Measurements from ENCODE around the gene GNG12. TPM values are rescaled to one million over a fixed set of nuclear protein-coding genes. Genes with fewer than 3 reads are reported as not detected.
"Not testable (repeated sequence)": the region's sequence is repeated elsewhere in the genome, so short reads cannot be mapped to it uniquely, and the experiment has no call there.

Gene GNG12
- total RNA-seq, 1 donor from 2014 or later: 40.5 TPM

GRCh38 chr1:67666636-67667035 lies 166.6 kb downstream of the GNG12 start:
- H3K36me3 Mint-ChIP-seq: no peaks in the 10 kb centered on the region
- peaks cover 2% of the 10 kb centered on the region for H3K4me1 Mint-ChIP-seq
- H3K4me3 Mint-ChIP-seq: no peak overlapping the region
- TF ChIP-seq, protein P1, sequence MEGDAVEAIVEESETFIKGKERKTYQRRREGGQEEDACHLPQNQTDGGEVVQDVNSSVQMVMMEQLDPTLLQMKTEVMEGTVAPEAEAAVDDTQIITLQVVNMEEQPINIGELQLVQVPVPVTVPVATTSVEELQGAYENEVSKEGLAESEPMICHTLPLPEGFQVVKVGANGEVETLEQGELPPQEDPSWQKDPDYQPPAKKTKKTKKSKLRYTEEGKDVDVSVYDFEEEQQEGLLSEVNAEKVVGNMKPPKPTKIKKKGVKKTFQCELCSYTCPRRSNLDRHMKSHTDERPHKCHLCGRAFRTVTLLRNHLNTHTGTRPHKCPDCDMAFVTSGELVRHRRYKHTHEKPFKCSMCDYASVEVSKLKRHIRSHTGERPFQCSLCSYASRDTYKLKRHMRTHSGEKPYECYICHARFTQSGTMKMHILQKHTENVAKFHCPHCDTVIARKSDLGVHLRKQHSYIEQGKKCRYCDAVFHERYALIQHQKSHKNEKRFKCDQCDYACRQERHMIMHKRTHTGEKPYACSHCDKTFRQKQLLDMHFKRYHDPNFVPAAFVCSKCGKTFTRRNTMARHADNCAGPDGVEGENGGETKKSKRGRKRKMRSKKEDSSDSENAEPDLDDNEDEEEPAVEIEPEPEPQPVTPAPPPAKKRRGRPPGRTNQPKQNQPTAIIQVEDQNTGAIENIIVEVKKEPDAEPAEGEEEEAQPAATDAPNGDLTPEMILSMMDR (IDR thresholded peaks at IDR 0.05; ENCODE audit: unreplicated experiment): no peak
- H3K9me3 Mint-ChIP-seq: no peaks in the 10 kb centered on the region
- no peak for DNase-seq (ENCODE audit: low spot score in 2 of 2, unreplicated experiment in 2 of 2)
- H3K27me3 Mint-ChIP-seq (ENCODE audit: low read depth): no peaks in the 10 kb centered on the region
- no peak overlapping the region for H3K27ac Mint-ChIP-seq

GRCh38 chr1:67665307-67665706 lies 168.0 kb downstream of the GNG12 start:
- DNase-seq (ENCODE audit: low spot score in 2 of 2, unreplicated experiment in 2 of 2); H3K9me3 Mint-ChIP-seq; H3K27ac Mint-ChIP-seq; H3K36me3 Mint-ChIP-seq; H3K4me1 Mint-ChIP-seq; H3K4me3 Mint-ChIP-seq; H3K27me3 Mint-ChIP-seq (ENCODE audit: low read depth): not testable (repeated sequence)

GRCh38 chr1:67664048-67664447 lies 169.2 kb downstream of the GNG12 start:
- Mint-ChIP-seq H3K36me3 (no peaks in the 10 kb centered on the region), H3K27me3 (ENCODE audit: low read depth) (peaks cover 1% of the 10 kb centered on the region), H3K27ac (no peak overlapping the region), H3K4me3 (no peak overlapping the region), H3K9me3 (no peaks in the 10 kb centered on the region), H3K4me1 (peaks cover 2% of the 10 kb centered on the region)
- TF ChIP-seq, protein P1 (IDR thresholded peaks at IDR 0.05; ENCODE audit: unreplicated experiment): no peak
- no peak for DNase-seq (ENCODE audit: low spot score in 2 of 2, unreplicated experiment in 2 of 2)

GRCh38 chr1:67662884-67663283 lies 170.4 kb downstream of the GNG12 start:
- TF ChIP-seq, protein P1 (IDR thresholded peaks at IDR 0.05; ENCODE audit: unreplicated experiment): no peak
- no peak for DNase-seq (ENCODE audit: low spot score in 2 of 2, unreplicated experiment in 2 of 2)
- no peak overlapping the region for H3K27ac Mint-ChIP-seq
- no peaks in the 10 kb centered on the region for H3K9me3 Mint-ChIP-seq
- H3K36me3 Mint-ChIP-seq: no peaks in the 10 kb centered on the region
- peaks cover 2% of the 10 kb centered on the region for H3K4me1 Mint-ChIP-seq
- H3K27me3 Mint-ChIP-seq (ENCODE audit: low read depth): peaks cover 1% of the 10 kb centered on the region
- no peak overlapping the region for H3K4me3 Mint-ChIP-seq

- DNase-seq (ENCODE audit: low spot score in 2 of 2, unreplicated experiment in 2 of 2): no peak
- H3K27ac Mint-ChIP-seq: no peak overlapping the region
- no peaks in the 10 kb centered on the region for H3K36me3 Mint-ChIP-seq
- H3K4me1 Mint-ChIP-seq: peaks cover 2% of the 10 kb centered on the region
- peaks cover 1% of the 10 kb centered on the region for H3K27me3 Mint-ChIP-seq (ENCODE audit: low read depth)
- no peak overlapping the region for H3K4me3 Mint-ChIP-seq
- no peaks in the 10 kb centered on the region for H3K9me3 Mint-ChIP-seq
- TF ChIP-seq, protein P1 (IDR thresholded peaks at IDR 0.05; ENCODE audit: unreplicated experiment): no peak
Observed at GRCh38 chr1:67659229-67659628, 174.0 kb downstream of the GNG12 start.

- H3K27me3 Mint-ChIP-seq (ENCODE audit: low read depth); H3K9me3 Mint-ChIP-seq; H3K36me3 Mint-ChIP-seq; H3K4me3 Mint-ChIP-seq; H3K4me1 Mint-ChIP-seq; DNase-seq (ENCODE audit: low spot score in 2 of 2, unreplicated experiment in 2 of 2); H3K27ac Mint-ChIP-seq: not testable (repeated sequence)
Observed at GRCh38 chr1:67657152-67657551, 176.1 kb downstream of the GNG12 start.

GRCh38 chr1:67655581-67655980 lies 177.7 kb downstream of the GNG12 start:
- H3K9me3 Mint-ChIP-seq: no peaks in the 10 kb centered on the region
- no peaks in the 10 kb centered on the region for H3K36me3 Mint-ChIP-seq
- TF ChIP-seq, protein P1 (IDR thresholded peaks at IDR 0.05; ENCODE audit: unreplicated experiment): no peak
- H3K27me3 Mint-ChIP-seq (ENCODE audit: low read depth): peaks cover 1% of the 10 kb centered on the region
- no peak overlapping the region for H3K4me3 Mint-ChIP-seq
- no peak for DNase-seq (ENCODE audit: low spot score in 2 of 2, unreplicated experiment in 2 of 2)
- no peak overlapping the region for H3K27ac Mint-ChIP-seq
- no peaks in the 10 kb centered on the region for H3K4me1 Mint-ChIP-seq
